ENCODE results near the gene NEMF. TPM values are rescaled to one million over a fixed set of nuclear protein-coding genes. Genes with fewer than 3 reads are reported as not detected.

NEMF gene
- total RNA-seq, 2 donors from 2014 or later = 75.1 to 82.6 TPM

- Histone ChIP-seq H3K9ac (ENCODE audit: extremely low read depth, low read length, poor library complexity, severe bottlenecking) (no peak overlapping the region), H3K27ac (ENCODE audit: low read depth, low read length) (no peak overlapping the region), H3K36me3 (ENCODE audit: control insufficient read depth, insufficient read depth, low read length) (peaks cover 23% of the 10 kb centered on the region), H3K4me1 (ENCODE audit: control insufficient read depth, insufficient read depth, low read length) (peaks cover 3% of the 10 kb centered on the region), H3K4me3 (ENCODE audit: low read length) (no peak overlapping the region), H3K27me3 (ENCODE audit: control insufficient read depth, insufficient read depth, low read length, poor library complexity, severe bottlenecking) (no peaks in the 10 kb centered on the region), H3K9me3 (ENCODE audit: control insufficient read depth, low read length) (no peaks in the 10 kb centered on the region)
- 90 to 100% methylated on average over 2 of the region's 2 CpGs for WGBS, 2 experiments (ENCODE audit: insufficient coverage in 1 of 2, insufficient read length in 1 of 2)
- Mint-ChIP-seq H3K27ac (no peak overlapping the region), H3K9me3 (no peaks in the 10 kb centered on the region), H3K4me1 (peaks cover 24% of the 10 kb centered on the region), H3K4me3 (no peak overlapping the region), H3K27me3 (ENCODE audit: insufficient read depth) (no peaks in the 10 kb centered on the region), H3K36me3 (ENCODE audit: low read depth) (peaks cover 14% of the 10 kb centered on the region)
- no peak for DNase-seq
- no peak for TF ChIP-seq CTCF (conservative IDR thresholded peaks at IDR 0.05)
These were observed 45.9 kb upstream of the NEMF start for GRCh38 chr14:49898485-49898884.

GRCh38 chr14:49897965-49898364 is 45.4 kb upstream of the NEMF start:
- no peak for TF ChIP-seq CTCF (conservative IDR thresholded peaks at IDR 0.05)
- Histone ChIP-seq H3K9ac (ENCODE audit: extremely low read depth, low read length, poor library complexity, severe bottlenecking) (no peak overlapping the region), H3K27ac (ENCODE audit: low read depth, low read length) (no peak overlapping the region), H3K9me3 (ENCODE audit: control insufficient read depth, low read length) (no peaks in the 10 kb centered on the region), H3K4me3 (ENCODE audit: low read length) (no peak overlapping the region), H3K36me3 (ENCODE audit: control insufficient read depth, insufficient read depth, low read length) (peaks cover 23% of the 10 kb centered on the region), H3K4me1 (ENCODE audit: control insufficient read depth, insufficient read depth, low read length) (peaks cover 3% of the 10 kb centered on the region), H3K27me3 (ENCODE audit: control insufficient read depth, insufficient read depth, low read length, poor library complexity, severe bottlenecking) (no peaks in the 10 kb centered on the region)
- DNase-seq = no peak
- Mint-ChIP-seq H3K4me1 (peaks cover 24% of the 10 kb centered on the region), H3K36me3 (ENCODE audit: low read depth) (peaks cover 14% of the 10 kb centered on the region), H3K9me3 (no peaks in the 10 kb centered on the region), H3K27ac (no peak overlapping the region), H3K4me3 (no peak overlapping the region), H3K27me3 (ENCODE audit: insufficient read depth) (no peaks in the 10 kb centered on the region)
- 88 to 100% methylated on average over 1 of the region's 1 CpG for WGBS, 2 experiments (ENCODE audit: insufficient coverage in 1 of 2, insufficient read length in 1 of 2)

GRCh38 chr14:49897414-49897813 is 44.8 kb upstream of the NEMF start:
- H3K27me3 Mint-ChIP-seq (ENCODE audit: insufficient read depth) = no peaks in the 10 kb centered on the region
- no peaks in the 10 kb centered on the region for H3K9me3 Mint-ChIP-seq
- no peaks in the 10 kb centered on the region for H3K9me3 ChIP-seq (ENCODE audit: control insufficient read depth, low read length)
- no peak overlapping the region for H3K4me3 Mint-ChIP-seq
- no peak for TF ChIP-seq CTCF (conservative IDR thresholded peaks at IDR 0.05)
- H3K36me3 ChIP-seq (ENCODE audit: control insufficient read depth, insufficient read depth, low read length) = peaks cover 23% of the 10 kb centered on the region
- 95% methylated on average over 1 of the region's 1 CpG; no CpG with 5 or more reads in 1 of the 2 experiments for WGBS, 2 experiments (ENCODE audit: insufficient coverage in 1 of 2, insufficient read length in 1 of 2)
- peaks cover 24% of the 10 kb centered on the region for H3K4me1 Mint-ChIP-seq
- no peak overlapping the region for H3K27ac Mint-ChIP-seq
- peaks cover 3% of the 10 kb centered on the region for H3K4me1 ChIP-seq (ENCODE audit: control insufficient read depth, insufficient read depth, low read length)
- no peak for DNase-seq
- no peak overlapping the region for H3K9ac ChIP-seq (ENCODE audit: extremely low read depth, low read length, poor library complexity, severe bottlenecking)
- H3K36me3 Mint-ChIP-seq (ENCODE audit: low read depth) = peaks cover 14% of the 10 kb centered on the region
- H3K27ac ChIP-seq (ENCODE audit: low read depth, low read length) = no peak overlapping the region
- no peaks in the 10 kb centered on the region for H3K27me3 ChIP-seq (ENCODE audit: control insufficient read depth, insufficient read depth, low read length, poor library complexity, severe bottlenecking)
- peak overlapping the region; percentile 97 for H3K4me3 ChIP-seq (ENCODE audit: low read length)

All from endodermal cell (in vitro differentiated cells).